ENCODE measurements around the gene CYP2J2. TPM values are rescaled to one million over a fixed set of nuclear protein-coding genes. Genes with fewer than 3 reads are reported as not detected.

The CYP2J2 gene
- total and polyA plus RNA-seq, 2 donors (not counting 3 experiments of a cell fraction or from before 2014, with no cell fraction given), result 0.06 to 0.27 TPM

DNA sequence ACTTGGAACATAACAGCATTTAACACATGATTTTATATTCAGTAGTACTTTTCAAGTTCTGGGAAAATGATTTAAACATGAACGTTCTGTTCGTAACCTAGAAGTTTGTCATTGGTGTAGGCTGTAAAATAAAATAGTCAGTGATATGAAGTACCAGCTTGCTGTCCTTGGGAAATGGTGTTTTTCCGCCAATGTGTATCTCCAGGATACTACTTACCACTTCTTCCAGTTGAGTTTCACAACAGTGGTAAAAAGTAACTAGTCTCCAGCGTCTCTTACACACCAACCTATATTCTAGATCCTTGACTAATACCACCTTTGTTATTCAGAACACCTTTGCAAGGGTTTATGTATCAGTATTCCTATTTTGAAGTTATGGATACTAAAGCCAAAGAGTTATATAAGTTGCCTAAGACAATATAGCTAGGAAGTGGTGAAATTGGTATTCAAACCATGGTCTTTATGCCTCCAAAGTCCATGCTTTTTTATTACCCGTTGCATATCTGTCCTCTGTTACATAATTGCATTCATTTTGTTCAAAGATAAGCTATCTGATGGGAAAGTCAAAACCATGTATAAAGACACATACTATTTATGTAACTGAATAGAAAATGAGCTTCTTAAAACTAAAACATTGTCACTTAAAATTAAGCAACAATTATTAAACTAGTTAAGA lies 68.8 kb downstream of the CYP2J2 start:
- Histone ChIP-seq H2AFZ (ENCODE audit: low read depth, low read length) (no peak overlapping the region), H3K4me2 (ENCODE audit: insufficient read depth, low read length) (no peak overlapping the region), H3K9ac (replicated peaks; ENCODE audit: extremely low read depth, insufficient read depth, low read length) (no peak overlapping the region), H3K27ac (ENCODE audit: insufficient read depth, low read depth, low read length) (no peak overlapping the region), H3K9me1 (replicated peaks; ENCODE audit: control insufficient read depth, extremely low read depth, insufficient read depth, low read length) (no peaks in the 10 kb centered on the region), H4K20me1 (replicated peaks; ENCODE audit: control insufficient read depth, extremely low read depth, insufficient read depth, low read length) (no peaks in the 10 kb centered on the region), H3K4me1 (ENCODE audit: control insufficient read depth, extremely low read depth, insufficient read depth, low read length) (no peaks in the 10 kb centered on the region), H3K27me3 (ENCODE audit: control insufficient read depth in 2 of 2, insufficient read depth in 2 of 2, low read length in 2 of 2) (peaks cover 0 to 1% of the 10 kb centered on the region in 2 experiments), H3K79me2 (ENCODE audit: control insufficient read depth, insufficient read depth, low read length) (no peaks in the 10 kb centered on the region), H3K36me3 (ENCODE audit: control insufficient read depth in 2 of 2, extremely low read depth in 1 of 2, insufficient read depth in 2 of 2, low read length in 2 of 2) (no peaks in the 10 kb centered on the region), H3K4me3 (replicated peaks in 1 of 3; ENCODE audit: insufficient read depth in 1 of 3, low read depth in 1 of 3, low read length in 3 of 3) (no peak overlapping the region), H3K9me3 (replicated peaks; ENCODE audit: control insufficient read depth, insufficient read depth, low read length) (no peaks in the 10 kb centered on the region)
- DNase-seq (ENCODE audit: low read depth, low spot score) (no peak), FAIRE-seq (no peak)
- dilution Hi-C loops (cut with MboI; ENCODE audit: extremely low pct_ligation_motif_present, low sequenced_read_pairs) (no loop called here), intact Hi-C loops (cut with micrococcal nuclease) (no loop called here)
- POLR2A ChIA-PET, result no interaction called here
- TF ChIP-seq POLR2A (IDR thresholded peaks at IDR 0.05; ENCODE audit: low read depth, low read length) (no peak), EZH2 (IDR thresholded peaks at IDR 0.05; ENCODE audit: borderline replicate concordance, low read depth, low read length, severe bottlenecking) (no peak), POLR2AphosphoS5 (IDR thresholded peaks at IDR 0.05; ENCODE audit: insufficient read depth, low read depth, low read length) (no peak), GATA2 (IDR thresholded peaks at IDR 0.05; ENCODE audit: insufficient read depth, insufficient read length, low read depth, low read length) (no peak), JUN (IDR thresholded peaks at IDR 0.05; ENCODE audit: borderline replicate concordance, insufficient read depth, insufficient read length, low read depth) (no peak), FOS (IDR thresholded peaks at IDR 0.05; ENCODE audit: borderline replicate concordance, insufficient read depth, low read length) (no peak), MYC (IDR thresholded peaks at IDR 0.05; ENCODE audit: low read depth, low read length) (no peak)
- TF ChIP-seq, protein P1, sequence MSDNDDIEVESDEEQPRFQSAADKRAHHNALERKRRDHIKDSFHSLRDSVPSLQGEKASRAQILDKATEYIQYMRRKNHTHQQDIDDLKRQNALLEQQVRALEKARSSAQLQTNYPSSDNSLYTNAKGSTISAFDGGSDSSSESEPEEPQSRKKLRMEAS (IDR thresholded peaks at IDR 0.05; ENCODE audit: insufficient read depth, insufficient read length), result no peak
- TF ChIP-seq, protein P2, sequence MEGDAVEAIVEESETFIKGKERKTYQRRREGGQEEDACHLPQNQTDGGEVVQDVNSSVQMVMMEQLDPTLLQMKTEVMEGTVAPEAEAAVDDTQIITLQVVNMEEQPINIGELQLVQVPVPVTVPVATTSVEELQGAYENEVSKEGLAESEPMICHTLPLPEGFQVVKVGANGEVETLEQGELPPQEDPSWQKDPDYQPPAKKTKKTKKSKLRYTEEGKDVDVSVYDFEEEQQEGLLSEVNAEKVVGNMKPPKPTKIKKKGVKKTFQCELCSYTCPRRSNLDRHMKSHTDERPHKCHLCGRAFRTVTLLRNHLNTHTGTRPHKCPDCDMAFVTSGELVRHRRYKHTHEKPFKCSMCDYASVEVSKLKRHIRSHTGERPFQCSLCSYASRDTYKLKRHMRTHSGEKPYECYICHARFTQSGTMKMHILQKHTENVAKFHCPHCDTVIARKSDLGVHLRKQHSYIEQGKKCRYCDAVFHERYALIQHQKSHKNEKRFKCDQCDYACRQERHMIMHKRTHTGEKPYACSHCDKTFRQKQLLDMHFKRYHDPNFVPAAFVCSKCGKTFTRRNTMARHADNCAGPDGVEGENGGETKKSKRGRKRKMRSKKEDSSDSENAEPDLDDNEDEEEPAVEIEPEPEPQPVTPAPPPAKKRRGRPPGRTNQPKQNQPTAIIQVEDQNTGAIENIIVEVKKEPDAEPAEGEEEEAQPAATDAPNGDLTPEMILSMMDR (IDR thresholded peaks at IDR 0.05; ENCODE audit: extremely low read depth in 1 of 2, insufficient read depth in 1 of 2, low read depth in 1 of 2, low read length in 2 of 2), result no peak
- CTCF ChIA-PET, result interaction anchor here (0.9 kb wide), 1 partner anchor 89 kb away, joined by 3 read pairs; no protein-coding TSS in a partner anchor
- no TSS peak for BruUV-seq (replicated peaks)

All from endothelial cell of umbilical vein (primary cell).